Subcutaneous adipose tissue (tissue), 4 donors: Measurements from ENCODE around the gene DCXR. TPM values are rescaled to one million over a fixed set of nuclear protein-coding genes. Genes with fewer than 3 reads are reported as not detected.

ENCODE experiments used
- CTCF ChIP-seq: fragments of 450-650 bp; IDR thresholded peaks from one replicate; pipeline ENCODE4 v1.5.1; 2016; ENCODE audit warnings: low read depth, mild to moderate bottlenecking, control low read depth, antibody characterized with exemption, moderate library complexity
- total RNA-seq, 4 donors: library from RNA; depleted of rRNA; stranded (reverse); fragments of >200 nt; gene quantifications; one replicate each; pipeline ENCODE4 v1.1.0, GENCODE V29; 2016

Gene DCXR
- total RNA-seq, 4 donors from 2014 or later, result 157 to 383 (median 255) TPM

GRCh38 chr17:82021107-82021899, 16.2 kb downstream of the DCXR start:
- TF ChIP-seq CTCF, result no peak

GRCh38 chr17:82020572-82021106, 16.9 kb downstream of the DCXR start:
- TF ChIP-seq CTCF, result no peak

- no peak for TF ChIP-seq CTCF
Observed at GRCh38 chr17:82019690-82020571, 17.6 kb downstream of the DCXR start.

- TF ChIP-seq CTCF, result no peak
Observed at GRCh38 chr17:82018989-82019689, 18.4 kb downstream of the DCXR start.

GRCh38 chr17:82018152-82018988, 19.1 kb downstream of the DCXR start:
- no peak for TF ChIP-seq CTCF

- TF ChIP-seq CTCF, result no peak
Observed at GRCh38 chr17:82017612-82018151, 19.8 kb downstream of the DCXR start.
